Liver (tissue), 3 donors: ENCODE results near the gene NCF4.

Source experiments
- ATF3 ChIP-seq: IDR thresholded peaks from 2 replicates; pipeline ENCODE4 v1.6.1; 2016; ENCODE audit warnings: antibody characterized with exemption
- CTCF ChIP-seq: fragments of 150-350 bp; IDR thresholded peaks from 2 replicates; pipeline ENCODE4 v1.5.1; 2017; ENCODE audit warnings: improper control_type of control experiment, low read depth, low read length; ENCODE audit not compliant: missing input control
- EGR1 ChIP-seq, 2 donors: IDR thresholded peaks; 2 replicates each; pipeline ENCODE4 v1.6.1; 2016 to 2018; ENCODE audit warnings: antibody characterized with exemption in 2 of 2, low read depth in 2 of 2
- FOXA1 ChIP-seq: IDR thresholded peaks from 2 replicates; pipeline ENCODE4 v1.6.1; 2016; ENCODE audit warnings: antibody characterized with exemption
- HNF4A ChIP-seq, 2 donors: conservative IDR thresholded peaks; 2 replicates each; pipeline ENCODE4 v1.6.1; 2016; ENCODE audit warnings: antibody characterized with exemption in 2 of 2, mild to moderate bottlenecking in 2 of 2
- HNF4G ChIP-seq: IDR thresholded peaks from 2 replicates; pipeline ENCODE4 v1.6.1; 2016; ENCODE audit warnings: antibody characterized with exemption
- MAX ChIP-seq: IDR thresholded peaks from 2 replicates; pipeline ENCODE4 v1.6.1; 2016; ENCODE audit warnings: antibody characterized with exemption
- RAD21 ChIP-seq, 2 donors: IDR thresholded peaks; 2 replicates each; pipeline ENCODE4 v1.6.1; 2016; ENCODE audit warnings: antibody characterized with exemption in 2 of 2, mild to moderate bottlenecking in 2 of 2
- SP1 ChIP-seq: IDR thresholded peaks from 2 replicates; pipeline ENCODE4 v1.6.1; 2018; ENCODE audit warnings: antibody characterized with exemption, mild to moderate bottlenecking
- TAF1 ChIP-seq: conservative IDR thresholded peaks from 2 replicates; pipeline ENCODE4 v1.6.1; 2016; ENCODE audit warnings: antibody characterized with exemption, mild to moderate bottlenecking
- ZBTB33 ChIP-seq: IDR thresholded peaks from 2 replicates; pipeline ENCODE4 v1.6.1; 2016; ENCODE audit warnings: antibody characterized with exemption
- donor health status: healthy.
- donor health status: healthy.

- no peak for TF ChIP-seq CTCF
- no peak for TF ChIP-seq ZBTB33
- no peak for TF ChIP-seq FOXA1
- no peak for TF ChIP-seq HNF4G
- no peak for TF ChIP-seq ATF3
- TF ChIP-seq HNF4A (conservative IDR thresholded peaks at IDR 0.05), result no peak
- no peak for TF ChIP-seq TAF1
- TF ChIP-seq SP1, result no peak
- TF ChIP-seq RAD21 (IDR thresholded peaks at IDR 0.05), result no peak
- TF ChIP-seq EGR1 (IDR thresholded peaks at IDR 0.05; ENCODE audit: low read depth in 2 of 2), result no peak
- no peak for TF ChIP-seq MAX
These were observed 44.5 kb upstream of the NCF4 start for GRCh38 chr22:36816339-36816635.
